Stimulated activated CD8-positive, alpha-beta memory T cell treated with anti-CD3 and anti-CD28 coated beads, Interleukin-12 subunit alpha, Interleukin-12 subunit beta, amount 100 ng/mL, for 1 hour (primary cell): ENCODE results near the gene FAM20A.

ENCODE experiments used
- DNase-seq: peaks from one replicate; pipeline ENCODE4 v3.0.0-alpha.2; 2020; ENCODE audit warnings: low read depth

Gene FAM20A

GRCh38 chr17:68600931-68601564, at the start of gene FAM20A:
Gene FAM20A, minus strand, starts transcription at chr17:68601367. Its CDS starts 701 bp downstream, at chr17:68600666.
- no peak for DNase-seq

GRCh38 chr17:68649324-68649723, 48.2 kb upstream of the FAM20A start:
- DNase-seq: no peak

- DNase-seq: no peak
Observed at GRCh38 chr17:68646626-68647526, 45.7 kb upstream of the FAM20A start.

GRCh38 chr17:68642118-68642412, 40.9 kb upstream of the FAM20A start:
- DNase-seq: no peak

GRCh38 chr17:68641276-68642117, 40.3 kb upstream of the FAM20A start:
- no peak for DNase-seq

GRCh38 chr17:68640242-68640989, 39.2 kb upstream of the FAM20A start:
- no peak for DNase-seq

GRCh38 chr17:68634345-68634876, 33.2 kb upstream of the FAM20A start:
- no peak for DNase-seq

- no peak for DNase-seq
Observed at GRCh38 chr17:68628576-68628957, 27.4 kb upstream of the FAM20A start.

- DNase-seq: no peak
Observed at GRCh38 chr17:68627956-68628575, 26.9 kb upstream of the FAM20A start.

GRCh38 chr17:68624381-68624780, 23.2 kb upstream of the FAM20A start:
- DNase-seq: no peak

- no peak for DNase-seq
Observed at GRCh38 chr17:68623811-68624210, 22.6 kb upstream of the FAM20A start.

GRCh38 chr17:68622423-68622822, 21.3 kb upstream of the FAM20A start:
- no peak for DNase-seq

GRCh38 chr17:68621065-68621464, 19.9 kb upstream of the FAM20A start:
- no peak for DNase-seq

- no peak for DNase-seq
Observed at GRCh38 chr17:68616334-68616733, 15.2 kb upstream of the FAM20A start.

GRCh38 chr17:68614718-68615117, 13.6 kb upstream of the FAM20A start:
- DNase-seq: no peak

- no peak for DNase-seq
Observed at GRCh38 chr17:68613739-68614298, 12.7 kb upstream of the FAM20A start.

GRCh38 chr17:68612923-68613292, 11.7 kb upstream of the FAM20A start:
- no peak for DNase-seq

GRCh38 chr17:68612209-68612922, 11.2 kb upstream of the FAM20A start:
- no peak for DNase-seq

GRCh38 chr17:68611353-68612208, 10.4 kb upstream of the FAM20A start:
- no peak for DNase-seq
